ENCODE data around the gene OVCH2.

GRCh38 chr11:7651140-7651551 lies 55.1 kb downstream of the OVCH2 start:
- TF ChIP-seq GABPA (IDR thresholded peaks at IDR 0.05 in 1 of 2, conservative IDR thresholded peaks at IDR 0.05 in 1 of 2) (no peak), TAF1 (conservative IDR thresholded peaks at IDR 0.05) (no peak), RXRA (IDR thresholded peaks at IDR 0.05) (no peak), REST (IDR thresholded peaks at IDR 0.05) (no peak)
- TF ChIP-seq, protein P1, sequence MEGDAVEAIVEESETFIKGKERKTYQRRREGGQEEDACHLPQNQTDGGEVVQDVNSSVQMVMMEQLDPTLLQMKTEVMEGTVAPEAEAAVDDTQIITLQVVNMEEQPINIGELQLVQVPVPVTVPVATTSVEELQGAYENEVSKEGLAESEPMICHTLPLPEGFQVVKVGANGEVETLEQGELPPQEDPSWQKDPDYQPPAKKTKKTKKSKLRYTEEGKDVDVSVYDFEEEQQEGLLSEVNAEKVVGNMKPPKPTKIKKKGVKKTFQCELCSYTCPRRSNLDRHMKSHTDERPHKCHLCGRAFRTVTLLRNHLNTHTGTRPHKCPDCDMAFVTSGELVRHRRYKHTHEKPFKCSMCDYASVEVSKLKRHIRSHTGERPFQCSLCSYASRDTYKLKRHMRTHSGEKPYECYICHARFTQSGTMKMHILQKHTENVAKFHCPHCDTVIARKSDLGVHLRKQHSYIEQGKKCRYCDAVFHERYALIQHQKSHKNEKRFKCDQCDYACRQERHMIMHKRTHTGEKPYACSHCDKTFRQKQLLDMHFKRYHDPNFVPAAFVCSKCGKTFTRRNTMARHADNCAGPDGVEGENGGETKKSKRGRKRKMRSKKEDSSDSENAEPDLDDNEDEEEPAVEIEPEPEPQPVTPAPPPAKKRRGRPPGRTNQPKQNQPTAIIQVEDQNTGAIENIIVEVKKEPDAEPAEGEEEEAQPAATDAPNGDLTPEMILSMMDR (IDR thresholded peaks at IDR 0.05; ENCODE audit: low read depth, low read length, missing input control) = no peak
